ENCODE measurements around the gene EPN3.

GRCh38 chr17:50563092-50563511, 30.6 kb downstream of the EPN3 start:
- TF ChIP-seq, protein P1, sequence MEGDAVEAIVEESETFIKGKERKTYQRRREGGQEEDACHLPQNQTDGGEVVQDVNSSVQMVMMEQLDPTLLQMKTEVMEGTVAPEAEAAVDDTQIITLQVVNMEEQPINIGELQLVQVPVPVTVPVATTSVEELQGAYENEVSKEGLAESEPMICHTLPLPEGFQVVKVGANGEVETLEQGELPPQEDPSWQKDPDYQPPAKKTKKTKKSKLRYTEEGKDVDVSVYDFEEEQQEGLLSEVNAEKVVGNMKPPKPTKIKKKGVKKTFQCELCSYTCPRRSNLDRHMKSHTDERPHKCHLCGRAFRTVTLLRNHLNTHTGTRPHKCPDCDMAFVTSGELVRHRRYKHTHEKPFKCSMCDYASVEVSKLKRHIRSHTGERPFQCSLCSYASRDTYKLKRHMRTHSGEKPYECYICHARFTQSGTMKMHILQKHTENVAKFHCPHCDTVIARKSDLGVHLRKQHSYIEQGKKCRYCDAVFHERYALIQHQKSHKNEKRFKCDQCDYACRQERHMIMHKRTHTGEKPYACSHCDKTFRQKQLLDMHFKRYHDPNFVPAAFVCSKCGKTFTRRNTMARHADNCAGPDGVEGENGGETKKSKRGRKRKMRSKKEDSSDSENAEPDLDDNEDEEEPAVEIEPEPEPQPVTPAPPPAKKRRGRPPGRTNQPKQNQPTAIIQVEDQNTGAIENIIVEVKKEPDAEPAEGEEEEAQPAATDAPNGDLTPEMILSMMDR (IDR thresholded peaks at IDR 0.05): no peak
- no peak for TF ChIP-seq POLR2A (IDR thresholded peaks at IDR 0.05; ENCODE audit: low read depth)
- no peak for TF ChIP-seq POLR2AphosphoS5 (IDR thresholded peaks at IDR 0.05)
